Activated CD8-positive, alpha-beta memory T cell treated with anti-CD3 and anti-CD28 coated beads, Interleukin-2, amount 10 ng/mL, durations not matched to agents 7 days and 5 days (primary cell): Measurements from ENCODE around the gene TAF5L. TPM values are rescaled to one million over a fixed set of nuclear protein-coding genes. Genes with fewer than 3 reads are reported as not detected.
"Not testable (repeated sequence)": the region's sequence is repeated elsewhere in the genome, so short reads cannot be mapped to it uniquely, and the experiment has no call there.

ENCODE experiments used
- ATAC-seq: fragments of 150-1000 bp; cut with Tn5 transposase; one replicate; pipeline ENCODE4 v1.10.0; 2021; ENCODE audit warnings: moderate library complexity
- CTCF ChIA-PET: fragments of 350-600 bp; sonication (Branson Sonifier 250); formaldehyde crosslinking; loops from one replicate; lab custom pipeline; 2021; ENCODE audit warnings: antibody characterized with exemption; lab: Charles Lee
- DNase-seq: peaks from one replicate; pipeline ENCODE4 v3.0.0-alpha.2; 2020
- H3K27ac Mint-ChIP-seq: one replicate; pipeline ENCODE4 v1.8.0; 2021; ENCODE audit warnings: mild to moderate bottlenecking, mixed read lengths
- H3K27me3 Mint-ChIP-seq: one replicate; pipeline ENCODE4 v1.8.0; 2021; ENCODE audit warnings: mixed read lengths
- H3K36me3 Mint-ChIP-seq: one replicate; pipeline ENCODE4 v1.8.0; 2021; ENCODE audit warnings: mild to moderate bottlenecking, mixed read lengths
- H3K4me1 Mint-ChIP-seq: one replicate; pipeline ENCODE4 v1.8.0; 2021; ENCODE audit warnings: mixed read lengths
- H3K4me3 Mint-ChIP-seq: one replicate; pipeline ENCODE4 v1.8.0; 2021; ENCODE audit warnings: mild to moderate bottlenecking, moderate library complexity, mixed read lengths
- H3K9me3 Mint-ChIP-seq: one replicate; pipeline ENCODE4 v1.8.0; 2022; ENCODE audit warnings: low read depth, mixed read lengths
- total RNA-seq, 2 experiments: library from RNA; stranded (reverse); gene quantifications; one replicate each; pipeline ENCODE4 v1.2.3, GENCODE V29; 2021

TAF5L gene
- total RNA-seq, 2 experiments from 2014 or later = 24.9 to 29.7 TPM

GRCh38 chr1:229570305-229570704 is 55.6 kb downstream of the TAF5L start:
- Mint-ChIP-seq H3K27ac (no peak overlapping the region), H3K4me1 (no peaks in the 10 kb centered on the region), H3K27me3 (peaks cover 4% of the 10 kb centered on the region), H3K36me3 (no peaks in the 10 kb centered on the region), H3K4me3 (no peak overlapping the region), H3K9me3 (no peaks in the 10 kb centered on the region)
- ATAC-seq (no peak), DNase-seq (no peak)
- CTCF ChIA-PET = no interaction called here

GRCh38 chr1:229567109-229567868 is 58.6 kb downstream of the TAF5L start:
- no peak overlapping the region for H3K27ac Mint-ChIP-seq

GRCh38 chr1:229563701-229564100 is 62.2 kb downstream of the TAF5L start:
- ATAC-seq (no peak), DNase-seq (no peak)
- H3K4me3 Mint-ChIP-seq = no peak overlapping the region
- CTCF ChIA-PET = no interaction called here
- H3K27ac Mint-ChIP-seq = no peak overlapping the region
- no peaks in the 10 kb centered on the region for H3K9me3 Mint-ChIP-seq
- no peaks in the 10 kb centered on the region for H3K36me3 Mint-ChIP-seq
- peaks cover 11% of the 10 kb centered on the region for H3K4me1 Mint-ChIP-seq
- peaks cover 3% of the 10 kb centered on the region for H3K27me3 Mint-ChIP-seq

More at GRCh38 chr1:229567109-229567868, 58.6 kb downstream of the TAF5L start:
- H3K27me3 Mint-ChIP-seq = peaks cover 4% of the 10 kb centered on the region
- no peak overlapping the region for H3K4me3 Mint-ChIP-seq
- no peaks in the 10 kb centered on the region for H3K4me1 Mint-ChIP-seq
- no peak for ATAC-seq
- CTCF ChIA-PET = interaction anchor here (1.1 kb wide), 1 partner anchor 8 kb away, joined by 3 read pairs; the partner anchor contains the start of gene ABCB10
- H3K36me3 Mint-ChIP-seq = no peaks in the 10 kb centered on the region
- H3K9me3 Mint-ChIP-seq = no peaks in the 10 kb centered on the region
- no peak for DNase-seq

GRCh38 chr1:229563241-229563640 is 62.7 kb downstream of the TAF5L start:
- ATAC-seq = no peak
- DNase-seq = no peak
- peaks cover 3% of the 10 kb centered on the region for H3K27me3 Mint-ChIP-seq
- H3K27ac Mint-ChIP-seq = no peak overlapping the region
- peaks cover 11% of the 10 kb centered on the region for H3K4me1 Mint-ChIP-seq
- CTCF ChIA-PET = interaction anchor here (0.8 kb wide), 1 partner anchor 743 kb away, joined by 3 read pairs; no protein-coding TSS in a partner anchor
- no peak overlapping the region for H3K4me3 Mint-ChIP-seq
- H3K9me3 Mint-ChIP-seq = no peaks in the 10 kb centered on the region
- no peaks in the 10 kb centered on the region for H3K36me3 Mint-ChIP-seq

- Mint-ChIP-seq H3K36me3 (no peaks in the 10 kb centered on the region), H3K27ac (no peak overlapping the region), H3K27me3 (peaks cover 3% of the 10 kb centered on the region), H3K4me3 (no peak overlapping the region), H3K4me1 (peaks cover 11% of the 10 kb centered on the region), H3K9me3 (no peaks in the 10 kb centered on the region)
- DNase-seq = no peak
- no peak for ATAC-seq
- CTCF ChIA-PET = interaction anchor here (0.8 kb wide), 1 partner anchor 744 kb away, joined by 3 read pairs; no protein-coding TSS in a partner anchor
Measured at GRCh38 chr1:229562686-229563085, 63.2 kb downstream of the TAF5L start.

GRCh38 chr1:229561141-229561540 is 64.8 kb downstream of the TAF5L start:
- CTCF ChIA-PET = no interaction called here
- Mint-ChIP-seq H3K4me1 (peaks cover 22% of the 10 kb centered on the region), H3K27ac (no peak overlapping the region), H3K27me3 (no peaks in the 10 kb centered on the region), H3K36me3 (peaks cover 4% of the 10 kb centered on the region), H3K9me3 (no peaks in the 10 kb centered on the region), H3K4me3 (no peak overlapping the region)
- DNase-seq (no peak), ATAC-seq (no peak)

- ATAC-seq, CTCF ChIA-PET, H3K36me3 Mint-ChIP-seq, H3K27ac Mint-ChIP-seq, H3K27me3 Mint-ChIP-seq, H3K9me3 Mint-ChIP-seq, DNase-seq: not testable (repeated sequence)
- H3K4me3 Mint-ChIP-seq = peak overlapping the region; percentile 86
- H3K4me1 Mint-ChIP-seq = peaks cover 27% of the 10 kb centered on the region
Measured at GRCh38 chr1:229560124-229560523, 65.8 kb downstream of the TAF5L start.

- not testable (repeated sequence) for H3K36me3 Mint-ChIP-seq, H3K27me3 Mint-ChIP-seq, ATAC-seq, DNase-seq, H3K9me3 Mint-ChIP-seq
- Mint-ChIP-seq H3K27ac (peak overlapping the region; percentile 74), H3K4me1 (peaks cover 32% of the 10 kb centered on the region), H3K4me3 (peak overlapping the region; percentile 86)
- CTCF ChIA-PET = interaction anchor here (0.7 to 2.7 kb wide), 10 partner anchors 9 to 304 kb away, joined by 3 to 19 read pairs (median 3); partner anchors contain the start of genes TAF5L and URB2
Measured at GRCh38 chr1:229559336-229559801, 66.6 kb downstream of the TAF5L start.

GRCh38 chr1:229558460-229559335 is 67.2 kb downstream of the TAF5L start, which contains the start of gene ABCB10:
TSS of gene ABCB10 (minus strand) at chr1:229558707. CDS start at chr1:229558652, 55 bp downstream.
- DNase-seq = peak; percentile 90
- Mint-ChIP-seq H3K27me3 (no peaks in the 10 kb centered on the region), H3K27ac (peak within 1 kb of the TSS; percentile 91), H3K36me3 (peaks cover 7% of the 10 kb centered on the region), H3K4me1 (peaks cover 35% of the 10 kb centered on the region), H3K4me3 (peak within 1 kb of the TSS; percentile 87), H3K9me3 (no peaks in the 10 kb centered on the region)
- ATAC-seq = peak; percentile 84
- CTCF ChIA-PET = interaction anchor here (0.7 to 2.7 kb wide), 12 partner anchors 9 to 551 kb away, joined by 3 to 19 read pairs (median 3); partner anchors contain the start of genes TAF5L and URB2

GRCh38 chr1:229557913-229558414 is 68.0 kb downstream of the TAF5L start:
- Mint-ChIP-seq H3K36me3 (peaks cover 7% of the 10 kb centered on the region), H3K27me3 (no peaks in the 10 kb centered on the region), H3K27ac (peak overlapping the region; percentile 91), H3K4me1 (peaks cover 39% of the 10 kb centered on the region), H3K9me3 (no peaks in the 10 kb centered on the region), H3K4me3 (peak overlapping the region; percentile 87)
- CTCF ChIA-PET = interaction anchor here (0.7 to 2.7 kb wide), 9 partner anchors 15 to 512 kb away, joined by 3 to 19 read pairs (median 3); partner anchors contain the start of genes NUP133, TAF5L and URB2
- DNase-seq (peak; percentile 62), ATAC-seq (peak; percentile 34)

GRCh38 chr1:229557200-229557850 is 68.6 kb downstream of the TAF5L start:
- Mint-ChIP-seq H3K9me3 (no peaks in the 10 kb centered on the region), H3K27me3 (no peaks in the 10 kb centered on the region), H3K4me3 (peak overlapping the region; percentile 87), H3K4me1 (peaks cover 41% of the 10 kb centered on the region), H3K27ac (peak overlapping the region; percentile 91), H3K36me3 (peaks cover 7% of the 10 kb centered on the region)
- CTCF ChIA-PET = interaction anchor here (0.7 to 2.7 kb wide), 8 partner anchors 12 to 301 kb away, joined by 3 to 19 read pairs (median 3); partner anchors contain the start of genes NUP133, TAF5L and URB2
- no peak for ATAC-seq
- peak; percentile 52 for DNase-seq

- DNase-seq (no peak), ATAC-seq (no peak)
- Mint-ChIP-seq H3K4me1 (peaks cover 45% of the 10 kb centered on the region), H3K27me3 (no peaks in the 10 kb centered on the region), H3K9me3 (no peaks in the 10 kb centered on the region), H3K27ac (no peak overlapping the region), H3K4me3 (no peak overlapping the region), H3K36me3 (peaks cover 7% of the 10 kb centered on the region)
- CTCF ChIA-PET = interaction anchor here (1.0 kb wide), 1 partner anchor 297 kb away, joined by 3 read pairs; no protein-coding TSS in a partner anchor
Measured at GRCh38 chr1:229554886-229555621, 70.9 kb downstream of the TAF5L start.
